Ovary (tissue), 3 donors: Measurements from ENCODE around the gene KRT6A.

ENCODE experiments used
- CTCF ChIP-seq, 3 donors: fragments of 450-650 bp in 2 of 3; fragments of 200-600 bp in 1 of 3; IDR thresholded peaks; one replicate each; pipeline versions ENCODE4 v1.5.1 to v1.8.0; 2016 to 2022; ENCODE audit warnings: antibody characterized with exemption in 3 of 3, mild to moderate bottlenecking in 1 of 3
- POLR2A ChIP-seq: fragments of 450-650 bp; IDR thresholded peaks from one replicate; pipeline ENCODE4 v1.6.1; 2017; ENCODE audit warnings: antibody characterized with exemption, mild to moderate bottlenecking, moderate library complexity
- donor health status: DM: no; HTN: no; CAD: no.

GRCh38 chr12:52474212-52474611, 18.8 kb downstream of the KRT6A start:
- TF ChIP-seq CTCF (IDR thresholded peaks at IDR 0.05) (no peak), POLR2A (no peak)
